ENCODE results near the gene LYAR.

DNA sequence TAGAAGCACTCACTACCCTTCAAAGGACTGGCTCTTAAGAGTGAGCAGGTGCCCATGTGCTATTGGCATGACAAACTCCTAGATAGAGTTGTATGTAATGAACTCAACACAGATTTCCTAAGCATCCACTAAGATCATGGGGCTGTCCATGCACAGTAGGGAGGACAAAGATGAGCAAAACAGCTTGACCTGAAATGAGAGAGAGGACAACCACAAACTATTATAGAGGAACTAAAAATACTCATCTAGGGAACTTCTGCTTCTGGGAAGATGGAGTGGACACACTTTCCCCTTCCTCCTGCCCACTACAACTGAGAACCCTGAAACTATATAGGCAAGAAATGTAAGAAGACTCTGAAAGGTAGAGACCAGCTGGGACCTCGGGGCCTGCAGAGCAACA lies 21.2 kb downstream of the LYAR start:
- TF ChIP-seq POLR2AphosphoS5 (IDR thresholded peaks at IDR 0.05; ENCODE audit: low read depth, low read length) (no peak), TAF1 (IDR thresholded peaks at IDR 0.05; ENCODE audit: borderline replicate concordance, insufficient read depth, low read length) (no peak), SIN3A (IDR thresholded peaks at IDR 0.05; ENCODE audit: borderline replicate concordance, insufficient read depth, low read length) (no peak)
- TF ChIP-seq, protein P1, sequence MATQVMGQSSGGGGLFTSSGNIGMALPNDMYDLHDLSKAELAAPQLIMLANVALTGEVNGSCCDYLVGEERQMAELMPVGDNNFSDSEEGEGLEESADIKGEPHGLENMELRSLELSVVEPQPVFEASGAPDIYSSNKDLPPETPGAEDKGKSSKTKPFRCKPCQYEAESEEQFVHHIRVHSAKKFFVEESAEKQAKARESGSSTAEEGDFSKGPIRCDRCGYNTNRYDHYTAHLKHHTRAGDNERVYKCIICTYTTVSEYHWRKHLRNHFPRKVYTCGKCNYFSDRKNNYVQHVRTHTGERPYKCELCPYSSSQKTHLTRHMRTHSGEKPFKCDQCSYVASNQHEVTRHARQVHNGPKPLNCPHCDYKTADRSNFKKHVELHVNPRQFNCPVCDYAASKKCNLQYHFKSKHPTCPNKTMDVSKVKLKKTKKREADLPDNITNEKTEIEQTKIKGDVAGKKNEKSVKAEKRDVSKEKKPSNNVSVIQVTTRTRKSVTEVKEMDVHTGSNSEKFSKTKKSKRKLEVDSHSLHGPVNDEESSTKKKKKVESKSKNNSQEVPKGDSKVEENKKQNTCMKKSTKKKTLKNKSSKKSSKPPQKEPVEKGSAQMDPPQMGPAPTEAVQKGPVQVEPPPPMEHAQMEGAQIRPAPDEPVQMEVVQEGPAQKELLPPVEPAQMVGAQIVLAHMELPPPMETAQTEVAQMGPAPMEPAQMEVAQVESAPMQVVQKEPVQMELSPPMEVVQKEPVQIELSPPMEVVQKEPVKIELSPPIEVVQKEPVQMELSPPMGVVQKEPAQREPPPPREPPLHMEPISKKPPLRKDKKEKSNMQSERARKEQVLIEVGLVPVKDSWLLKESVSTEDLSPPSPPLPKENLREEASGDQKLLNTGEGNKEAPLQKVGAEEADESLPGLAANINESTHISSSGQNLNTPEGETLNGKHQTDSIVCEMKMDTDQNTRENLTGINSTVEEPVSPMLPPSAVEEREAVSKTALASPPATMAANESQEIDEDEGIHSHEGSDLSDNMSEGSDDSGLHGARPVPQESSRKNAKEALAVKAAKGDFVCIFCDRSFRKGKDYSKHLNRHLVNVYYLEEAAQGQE (IDR thresholded peaks at IDR 0.05; ENCODE audit: insufficient read depth in 1 of 2, low read depth in 2 of 2, low read length in 2 of 2) = no peak
